ENCODE measurements around the gene MMP28.

- TF ChIP-seq POLR2AphosphoS5 (IDR thresholded peaks at IDR 0.05; ENCODE audit: borderline replicate concordance, low read depth, low read length) = no peak
- no peak for TF ChIP-seq EZH2 (IDR thresholded peaks at IDR 0.05)
- TF ChIP-seq FOXP2 (optimal IDR thresholded peaks at IDR 0.05; ENCODE audit: control extremely low read depth, extremely low read length, insufficient read depth) = no peak
Observed at GRCh38 chr17:35745749-35746320, 49.6 kb downstream of the MMP28 start.
